Natural killer cell treated with Interleukin-12 subunit alpha and Interleukin-12 subunit beta and Interleukin-15 and Interleukin-18, amount 100 ng/mL, for 72 hours (primary cell): ENCODE measurements around the gene ALPG. TPM values are rescaled to one million over a fixed set of nuclear protein-coding genes. Genes with fewer than 3 reads are reported as not detected.
A peak's percentile ranks its signal among the peaks of the same experiment; 100 is the strongest.
"Not testable (repeated sequence)": the region's sequence is repeated elsewhere in the genome, so short reads cannot be mapped to it uniquely, and the experiment has no call there.

ENCODE experiments used
- ATAC-seq, 2 donors: fragments of 150-1000 bp; cut with Tn5 transposase in 1 of 2; sonication (Bioruptor Pico), chemical (Tn5 transposase) in 1 of 2; 2 replicates each; pipeline ENCODE4 v1.10.0; 2021
- DNase-seq: peaks from one replicate; pipeline ENCODE4 v3.0.0; 2022; ENCODE audit warnings: low spot score
- H3K27ac Mint-ChIP-seq, 2 donors: 1 replicate in 1 of 2; 2 replicates in 1 of 2; pipeline ENCODE4 v1.8.0; 2022; ENCODE audit warnings: mixed read lengths in 2 of 2, mild to moderate bottlenecking in 1 of 2, moderate library complexity in 1 of 2
- H3K27me3 Mint-ChIP-seq, 2 donors: 1 replicate in 1 of 2; 2 replicates in 1 of 2; pipeline ENCODE4 v1.8.0; 2022; ENCODE audit warnings: mixed read lengths in 2 of 2
- H3K36me3 Mint-ChIP-seq: one replicate; pipeline ENCODE4 v1.8.0; 2022; ENCODE audit warnings: mixed read lengths
- H3K4me1 Mint-ChIP-seq, 2 donors: 1 replicate in 1 of 2; 2 replicates in 1 of 2; pipeline ENCODE4 v1.8.0; 2022; ENCODE audit warnings: low read depth in 2 of 2, mixed read lengths in 2 of 2, mild to moderate bottlenecking in 1 of 2
- H3K4me3 Mint-ChIP-seq: one replicate; pipeline ENCODE4 v1.8.0; 2022; ENCODE audit warnings: mixed read lengths
- H3K9me3 Mint-ChIP-seq: 2 replicates; pipeline ENCODE4 v1.8.0; 2022; ENCODE audit warnings: mixed read lengths
- total RNA-seq, 2 donors: library from RNA; stranded (reverse); gene quantifications; one replicate each; pipeline ENCODE4 v1.2.3, GENCODE V29; 2022

Gene ALPG
- total RNA-seq, 2 donors from 2014 or later = not detected

DNA sequence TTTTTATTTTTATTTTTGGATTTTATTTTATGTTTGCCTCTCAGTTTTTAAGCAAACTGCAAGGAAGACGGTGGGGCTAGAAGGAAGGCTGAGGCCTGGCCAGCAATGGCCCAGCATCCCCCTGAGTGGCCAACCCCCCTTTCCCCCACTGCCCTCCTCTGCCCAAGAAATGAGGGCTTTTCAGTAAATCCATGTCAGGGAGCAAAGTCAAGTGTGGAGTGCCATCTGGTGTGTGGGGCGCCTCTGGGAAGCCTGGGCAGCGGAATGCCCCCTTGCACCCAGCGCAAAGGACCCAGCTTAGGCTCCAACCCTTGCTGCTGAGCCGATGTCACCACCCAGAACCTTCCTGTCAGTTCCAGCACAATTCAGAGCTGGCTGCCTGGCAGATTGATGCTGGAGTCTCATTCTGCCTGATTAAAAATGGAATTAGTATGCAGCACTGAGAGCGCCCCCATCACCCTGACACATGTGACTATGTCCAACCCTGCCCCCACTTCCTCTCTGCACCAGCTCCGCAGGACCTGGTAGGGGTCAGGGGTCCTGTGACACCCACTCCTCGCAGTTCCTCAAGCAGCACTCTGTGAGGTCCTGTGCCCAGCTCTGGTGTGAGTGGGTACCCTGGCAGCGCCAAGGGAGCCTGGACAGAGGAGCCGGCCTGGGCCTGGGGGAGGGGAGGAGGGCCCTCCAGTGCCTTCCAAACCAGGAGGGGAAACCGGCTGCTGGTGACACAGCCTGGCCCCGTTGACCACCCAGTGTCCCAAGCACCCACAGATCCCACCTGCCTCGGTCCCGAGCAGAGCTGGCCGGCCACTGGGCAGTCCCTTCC, 37.3 kb upstream of the ALPG start:
- peaks cover 0 to 2% of the 10 kb centered on the region in 2 donors for H3K4me1 Mint-ChIP-seq
- H3K27ac Mint-ChIP-seq = no peak overlapping the region
- H3K9me3 Mint-ChIP-seq = no peaks in the 10 kb centered on the region
- ATAC-seq (peak in 1 of 2 donors; percentile 25), DNase-seq (no peak)
- no peak overlapping the region for H3K4me3 Mint-ChIP-seq
- H3K27me3 Mint-ChIP-seq = no peaks in the 10 kb centered on the region
- H3K36me3 Mint-ChIP-seq = no peaks in the 10 kb centered on the region

DNA sequence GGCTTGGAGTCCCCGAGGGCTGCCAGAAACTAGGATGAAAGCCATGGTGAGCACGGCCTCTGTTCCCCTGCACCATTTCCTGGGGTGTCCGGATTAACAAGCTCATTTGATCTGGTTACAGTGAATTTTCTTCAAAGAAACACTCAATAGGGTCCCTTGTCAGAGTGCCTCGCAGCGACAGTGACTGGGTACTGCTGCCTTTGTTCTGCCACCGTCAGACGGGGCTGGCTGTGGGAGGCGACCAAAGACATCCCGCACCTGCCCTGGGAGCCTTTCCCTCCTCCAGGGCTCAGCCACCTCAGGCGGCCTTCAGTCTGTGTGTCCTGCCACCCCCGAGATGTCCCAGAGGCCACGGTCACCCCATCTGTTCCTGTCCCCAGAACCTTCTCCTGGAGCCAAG, 36.6 kb upstream of the ALPG start:
- H3K27me3 Mint-ChIP-seq = not testable (repeated sequence)

DNA sequence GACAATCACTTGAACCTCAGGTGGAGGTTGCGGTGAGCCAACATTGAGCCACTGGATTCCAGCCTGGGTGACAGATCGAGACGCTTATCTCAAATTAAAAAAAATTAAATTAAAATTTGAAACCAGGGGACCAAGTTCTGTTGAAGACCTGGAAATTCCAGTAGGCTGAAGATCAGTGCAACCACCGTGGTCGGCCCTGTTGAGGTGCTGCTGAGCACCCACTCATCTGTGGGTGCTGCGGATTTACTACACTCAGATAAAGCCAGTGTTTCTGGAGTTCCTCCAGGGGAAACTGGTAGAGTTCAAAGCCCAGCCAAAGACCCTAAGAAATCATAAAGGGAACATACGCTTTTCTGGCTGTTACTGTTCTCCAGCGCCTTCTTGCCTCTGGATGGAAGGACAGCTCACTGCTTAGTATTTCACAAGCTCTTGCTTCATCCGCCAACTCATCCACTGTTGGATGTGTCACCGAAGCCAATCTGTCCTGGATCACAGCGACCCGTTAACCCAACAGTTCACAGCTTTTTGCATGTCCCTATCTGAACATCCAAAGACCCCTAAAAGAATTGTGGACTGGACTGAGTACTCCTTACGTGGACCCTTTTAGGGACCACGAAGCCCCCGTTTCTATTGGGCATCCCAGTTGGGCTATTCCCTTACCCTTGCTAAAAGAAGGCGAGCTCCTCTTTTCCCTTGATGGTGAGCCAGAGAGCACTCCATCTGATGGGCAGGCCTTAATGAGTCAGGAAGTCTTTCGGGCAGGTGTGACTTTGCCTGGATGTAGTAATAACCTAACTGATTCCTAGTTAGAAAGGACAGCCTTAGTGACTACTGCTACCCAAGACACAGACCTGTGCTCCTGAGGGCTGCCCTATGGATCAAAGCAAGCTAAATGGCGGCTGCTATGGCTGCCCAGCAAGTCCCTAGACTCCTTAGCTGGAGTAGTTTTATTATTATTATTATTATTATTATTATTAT, 34.1 kb upstream of the ALPG start:
- H3K27ac Mint-ChIP-seq = no peak overlapping the region
- H3K36me3 Mint-ChIP-seq = no peaks in the 10 kb centered on the region
- ATAC-seq (no peak), DNase-seq (no peak)
- H3K4me3 Mint-ChIP-seq = no peak overlapping the region
- no peaks in the 10 kb centered on the region for H3K4me1 Mint-ChIP-seq
- H3K27me3 Mint-ChIP-seq = no peaks in the 10 kb centered on the region
- H3K9me3 Mint-ChIP-seq = no peaks in the 10 kb centered on the region

More for the DNA sequence above, 36.6 kb upstream of the ALPG start:
- not testable (repeated sequence) for ATAC-seq, H3K4me3 Mint-ChIP-seq, H3K36me3 Mint-ChIP-seq, H3K9me3 Mint-ChIP-seq, H3K4me1 Mint-ChIP-seq, H3K27ac Mint-ChIP-seq, DNase-seq

DNA sequence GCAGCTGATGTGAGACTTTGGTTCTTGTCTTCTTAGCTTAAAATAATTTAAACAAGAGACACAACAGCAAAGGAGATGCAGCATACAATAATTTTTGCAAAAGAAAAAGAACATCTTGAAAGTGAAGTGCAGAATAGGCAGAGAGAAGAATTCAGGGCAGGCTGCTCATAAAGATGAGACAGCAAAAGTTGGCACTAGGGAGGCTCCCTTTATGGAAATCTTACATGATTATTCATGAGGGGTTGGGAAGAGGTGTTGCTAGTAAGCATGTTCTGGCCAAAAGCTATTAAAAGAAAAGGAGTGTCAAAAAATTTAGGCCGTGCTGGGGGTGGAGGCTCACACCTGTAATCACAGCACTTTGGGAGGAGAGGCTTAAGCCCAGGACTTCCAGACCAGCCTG, 32.3 kb upstream of the ALPG start:
- Mint-ChIP-seq H3K27me3 (no peaks in the 10 kb centered on the region), H3K4me1 (no peaks in the 10 kb centered on the region), H3K36me3 (no peaks in the 10 kb centered on the region), H3K27ac (no peak overlapping the region), H3K9me3 (no peaks in the 10 kb centered on the region), H3K4me3 (no peak overlapping the region)
- DNase-seq (no peak), ATAC-seq (no peak)

DNA sequence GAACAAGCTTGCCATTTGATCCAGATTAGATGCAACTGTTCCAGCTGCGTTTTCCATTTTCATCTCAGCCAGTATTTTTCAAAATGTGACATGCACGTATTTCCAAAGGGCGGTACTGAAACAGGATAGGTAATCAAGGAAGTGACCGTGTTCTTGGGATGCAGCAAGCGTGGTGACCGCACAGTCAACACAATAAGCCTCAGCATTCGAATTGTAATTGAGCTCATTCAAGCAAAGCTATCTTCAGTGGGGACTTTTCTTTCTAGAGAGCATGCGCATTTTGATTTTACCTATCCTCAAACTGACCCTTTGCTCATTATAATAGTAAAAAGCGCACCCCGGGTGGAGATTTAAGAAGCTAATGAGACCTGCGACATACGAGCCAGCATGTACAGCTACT, 31.5 kb upstream of the ALPG start:
- H3K27me3 Mint-ChIP-seq = no peaks in the 10 kb centered on the region
- ATAC-seq = no peak
- no peak overlapping the region for H3K27ac Mint-ChIP-seq
- no peaks in the 10 kb centered on the region for H3K9me3 Mint-ChIP-seq
- DNase-seq = no peak
- H3K4me1 Mint-ChIP-seq = no peaks in the 10 kb centered on the region
- H3K4me3 Mint-ChIP-seq = no peak overlapping the region
- H3K36me3 Mint-ChIP-seq = no peaks in the 10 kb centered on the region

DNA sequence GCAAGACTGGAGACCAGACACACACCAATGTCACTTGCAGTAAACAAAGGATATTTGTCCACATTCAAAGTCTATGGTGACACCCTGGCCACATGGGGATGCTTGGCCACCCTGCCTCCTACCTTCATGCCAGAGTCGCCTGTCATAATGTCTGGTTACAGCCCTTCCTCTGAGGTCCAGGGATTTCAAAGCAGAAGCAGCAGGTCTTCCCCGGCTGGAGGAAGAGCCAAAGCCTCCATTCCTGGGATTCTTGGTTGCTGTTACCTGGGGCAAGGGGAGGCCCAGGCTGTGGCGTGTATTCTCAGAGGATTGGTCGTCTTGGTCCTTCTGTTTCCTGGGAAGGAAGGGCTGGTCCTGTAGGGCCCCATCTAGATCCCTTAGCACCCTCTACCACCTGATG, 30.4 kb upstream of the ALPG start:
- no peaks in the 10 kb centered on the region for H3K36me3 Mint-ChIP-seq
- no peak overlapping the region for H3K4me3 Mint-ChIP-seq
- ATAC-seq = no peak
- no peaks in the 10 kb centered on the region for H3K9me3 Mint-ChIP-seq
- no peak overlapping the region for H3K27ac Mint-ChIP-seq
- H3K4me1 Mint-ChIP-seq = no peaks in the 10 kb centered on the region
- H3K27me3 Mint-ChIP-seq = no peaks in the 10 kb centered on the region
- DNase-seq = no peak

DNA sequence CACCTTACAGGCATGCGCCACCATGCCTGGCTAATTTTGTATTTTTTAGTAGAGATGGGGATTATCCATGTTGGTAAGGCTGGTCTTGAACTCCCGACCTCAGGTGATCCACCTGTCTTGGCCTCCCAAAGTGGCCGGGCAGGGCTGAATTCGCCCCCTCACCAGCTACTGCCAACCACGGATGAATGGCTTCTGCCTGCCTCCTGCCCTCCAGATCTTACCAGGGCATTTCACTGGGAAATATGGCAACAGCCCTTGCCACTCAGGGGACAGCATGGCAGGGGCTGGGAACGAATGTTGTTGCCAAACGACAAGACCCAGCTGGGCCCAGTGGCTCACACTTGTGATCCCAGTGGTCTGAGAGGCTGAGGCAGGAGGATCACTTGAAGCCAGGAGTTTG, 29.9 kb upstream of the ALPG start:
- Mint-ChIP-seq H3K9me3 (no peaks in the 10 kb centered on the region), H3K4me1 (no peaks in the 10 kb centered on the region), H3K27ac (no peak overlapping the region), H3K27me3 (no peaks in the 10 kb centered on the region), H3K36me3 (no peaks in the 10 kb centered on the region), H3K4me3 (no peak overlapping the region)
- DNase-seq = no peak
- no peak for ATAC-seq

DNA sequence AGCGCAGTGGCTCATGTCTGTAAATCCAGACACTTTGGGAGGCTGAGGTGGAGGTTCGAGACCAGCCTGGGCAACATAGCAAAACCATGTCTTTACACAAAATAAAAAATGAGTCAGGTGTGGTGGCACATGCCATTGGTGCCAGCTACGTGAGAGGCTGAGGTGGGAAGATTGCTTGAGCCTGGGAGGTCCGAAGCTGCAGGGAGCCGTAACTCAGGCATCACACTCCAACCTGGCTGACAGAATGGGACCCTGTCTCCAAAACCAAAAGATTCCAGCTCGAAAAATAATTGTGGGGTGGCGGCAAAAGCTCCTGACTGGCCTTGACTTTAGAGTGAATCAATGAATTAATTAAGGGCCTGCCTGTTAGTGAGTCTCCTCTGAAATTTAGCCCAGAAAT, 29.3 kb upstream of the ALPG start:
- no peaks in the 10 kb centered on the region for H3K36me3 Mint-ChIP-seq
- DNase-seq = no peak
- no peaks in the 10 kb centered on the region for H3K4me1 Mint-ChIP-seq
- no peak overlapping the region for H3K27ac Mint-ChIP-seq
- no peak overlapping the region for H3K4me3 Mint-ChIP-seq
- ATAC-seq = no peak
- no peaks in the 10 kb centered on the region for H3K27me3 Mint-ChIP-seq
- H3K9me3 Mint-ChIP-seq = no peaks in the 10 kb centered on the region

DNA sequence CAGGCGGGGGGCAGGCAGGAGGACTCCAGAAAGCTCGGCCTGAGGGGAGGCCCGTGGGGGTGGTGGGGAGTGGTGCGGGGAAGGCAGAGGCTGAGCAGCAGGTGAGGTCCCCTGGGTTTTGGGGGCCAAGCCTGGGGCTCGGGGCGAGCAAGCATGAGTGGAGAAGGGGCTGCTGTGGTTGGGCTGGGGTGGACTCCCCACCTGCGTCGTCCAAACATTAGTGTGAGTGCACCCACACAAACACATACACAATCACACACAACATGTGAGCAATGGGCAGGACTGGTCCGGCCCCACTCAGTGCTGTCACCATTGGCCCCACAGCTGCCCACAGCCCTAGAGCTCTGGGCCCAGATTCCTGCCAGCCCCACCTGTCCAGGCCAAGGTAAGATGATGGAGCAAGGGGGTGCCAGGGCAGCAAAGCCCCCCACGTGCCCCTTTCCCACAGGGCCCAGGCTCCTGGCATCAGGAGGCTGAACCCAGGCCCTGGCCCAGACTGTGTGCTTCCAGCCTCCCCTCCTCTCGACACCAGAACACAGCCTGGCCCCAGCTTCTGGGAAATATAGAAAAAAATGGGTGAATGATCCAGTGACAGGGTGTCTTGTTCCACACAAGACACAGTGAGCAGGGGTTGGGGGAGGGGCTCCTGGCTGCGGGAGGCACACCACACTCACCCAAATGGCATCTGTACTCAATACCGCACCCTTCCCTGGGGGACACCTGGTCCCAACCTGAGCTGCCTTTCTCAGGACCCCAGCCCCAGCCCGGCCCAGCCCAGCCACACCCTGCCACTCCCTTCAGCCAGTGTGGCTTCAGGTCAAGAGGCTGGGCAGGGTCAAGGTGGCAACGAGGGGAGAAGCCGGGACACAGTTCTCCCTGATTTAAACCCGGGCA, 28.6 kb upstream of the ALPG start:
- Mint-ChIP-seq H3K36me3 (no peaks in the 10 kb centered on the region), H3K9me3 (no peaks in the 10 kb centered on the region), H3K4me1 (no peaks in the 10 kb centered on the region), H3K27ac (no peak overlapping the region), H3K27me3 (peaks cover 0 to 4% of the 10 kb centered on the region in 2 donors), H3K4me3 (no peak overlapping the region)
- ATAC-seq (peak in 1 of 2 donors; percentile 37), DNase-seq (no peak)

DNA sequence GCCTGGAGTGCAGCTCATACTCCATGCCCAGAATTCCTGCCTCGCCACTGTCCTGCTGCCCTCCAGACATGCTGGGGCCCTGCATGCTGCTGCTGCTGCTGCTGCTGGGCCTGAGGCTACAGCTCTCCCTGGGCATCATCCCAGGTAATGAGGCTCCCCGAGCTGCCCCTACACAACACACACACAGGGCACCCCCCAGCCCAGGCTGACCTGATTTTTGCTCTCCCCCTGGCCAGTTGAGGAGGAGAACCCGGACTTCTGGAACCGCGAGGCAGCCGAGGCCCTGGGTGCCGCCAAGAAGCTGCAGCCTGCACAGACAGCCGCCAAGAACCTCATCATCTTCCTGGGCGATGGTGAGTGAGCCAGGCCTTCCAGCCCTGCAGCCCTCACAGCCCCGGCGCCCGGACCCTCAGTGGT, 27.9 kb upstream of the ALPG start, which contains the start of gene ALPP:
Gene ALPP (plus strand): TSS at position 17 of the 417 bp plus-strand sequence. CDS start 52 bp downstream, at position 69.
- H3K4me3 Mint-ChIP-seq, H3K36me3 Mint-ChIP-seq, H3K9me3 Mint-ChIP-seq, H3K27me3 Mint-ChIP-seq, ATAC-seq, DNase-seq, H3K27ac Mint-ChIP-seq, H3K4me1 Mint-ChIP-seq: not testable (repeated sequence)

DNA sequence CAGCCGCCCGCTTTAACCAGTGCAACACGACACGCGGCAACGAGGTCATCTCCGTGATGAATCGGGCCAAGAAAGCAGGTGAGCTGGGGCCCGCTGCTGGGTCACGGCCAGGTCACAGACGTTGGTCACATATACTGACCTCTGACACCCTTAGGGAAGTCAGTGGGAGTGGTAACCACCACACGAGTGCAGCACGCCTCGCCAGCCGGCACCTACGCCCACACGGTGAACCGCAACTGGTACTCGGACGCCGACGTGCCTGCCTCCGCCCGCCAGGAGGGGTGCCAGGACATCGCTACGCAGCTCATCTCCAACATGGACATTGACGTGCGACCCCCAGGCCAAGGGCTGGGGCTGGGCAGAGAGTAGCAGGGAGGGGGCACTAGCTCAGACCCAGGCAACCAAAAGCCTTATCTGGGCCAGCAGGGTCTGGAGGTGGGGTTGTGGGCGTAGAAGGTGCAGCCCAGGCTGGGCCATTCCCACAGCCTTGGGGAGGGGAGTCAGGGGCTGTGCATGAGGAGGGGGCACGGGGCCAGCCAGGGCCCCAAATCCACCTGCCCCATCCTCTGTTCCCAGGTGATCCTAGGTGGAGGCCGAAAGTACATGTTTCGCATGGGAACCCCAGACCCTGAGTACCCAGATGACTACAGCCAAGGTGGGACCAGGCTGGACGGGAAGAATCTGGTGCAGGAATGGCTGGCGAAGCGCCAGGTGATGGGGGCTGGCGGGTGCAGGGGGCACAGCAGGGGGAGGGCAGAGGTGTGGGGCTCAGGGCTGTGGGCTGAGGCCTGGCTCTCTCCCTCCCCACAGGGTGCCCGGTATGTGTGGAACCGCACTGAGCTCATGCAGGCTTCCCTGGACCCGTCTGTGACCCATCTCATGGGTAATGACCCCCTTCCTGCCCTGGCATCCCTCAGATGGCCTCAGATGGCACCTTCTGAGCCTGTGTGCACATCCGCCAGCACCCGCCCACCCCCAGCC, 26.7 kb upstream of the ALPG start:
- H3K4me1 Mint-ChIP-seq, ATAC-seq, DNase-seq, H3K9me3 Mint-ChIP-seq, H3K4me3 Mint-ChIP-seq, H3K36me3 Mint-ChIP-seq, H3K27ac Mint-ChIP-seq: not testable (repeated sequence)
- peaks cover 9 to 10% of the 10 kb centered on the region in 2 donors for H3K27me3 Mint-ChIP-seq

DNA sequence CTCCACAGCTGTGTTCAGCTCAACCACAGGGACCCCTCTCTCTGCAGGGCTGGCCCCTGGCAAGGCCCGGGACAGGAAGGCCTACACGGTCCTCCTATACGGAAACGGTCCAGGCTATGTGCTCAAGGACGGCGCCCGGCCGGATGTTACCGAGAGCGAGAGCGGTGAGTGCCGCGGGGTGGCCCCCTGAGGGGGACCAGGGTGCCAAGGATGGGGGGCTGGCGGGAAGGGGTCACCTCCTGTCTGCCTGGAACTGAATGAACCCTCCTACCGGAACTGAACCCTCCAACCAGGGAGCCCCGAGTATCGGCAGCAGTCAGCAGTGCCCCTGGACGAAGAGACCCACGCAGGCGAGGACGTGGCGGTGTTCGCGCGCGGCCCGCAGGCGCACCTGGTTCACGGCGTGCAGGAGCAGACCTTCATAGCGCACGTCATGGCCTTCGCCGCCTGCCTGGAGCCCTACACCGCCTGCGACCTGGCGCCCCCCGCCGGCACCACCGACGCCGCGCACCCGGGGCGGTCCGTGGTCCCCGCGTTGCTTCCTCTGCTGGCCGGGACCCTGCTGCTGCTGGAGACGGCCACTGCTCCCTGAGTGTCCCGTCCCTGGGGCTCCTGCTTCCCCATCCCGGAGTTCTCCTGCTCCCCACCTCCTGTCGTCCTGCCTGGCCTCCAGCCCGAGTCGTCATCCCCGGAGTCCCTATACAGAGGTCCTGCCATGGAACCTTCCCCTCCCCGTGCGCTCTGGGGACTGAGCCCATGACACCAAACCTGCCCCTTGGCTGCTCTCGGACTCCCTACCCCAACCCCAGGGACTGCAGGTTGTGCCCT, 25.2 kb upstream of the ALPG start:
- peaks cover 20% of the 10 kb centered on the region in 2 donors for H3K27me3 Mint-ChIP-seq
- peak; percentile 49 to 51 for ATAC-seq
- DNase-seq = not testable (repeated sequence)

More for the DNA sequence above, 25.2 kb upstream of the ALPG start:
- not testable (repeated sequence) for H3K4me1 Mint-ChIP-seq, H3K9me3 Mint-ChIP-seq, H3K4me3 Mint-ChIP-seq, H3K27ac Mint-ChIP-seq, H3K36me3 Mint-ChIP-seq
